Effector CD8-positive, alpha-beta T cell (primary cell): ENCODE measurements around the gene RBP2.

Experiments used
- DNase-seq: peaks from one replicate; lab custom pipeline; 2025; lab: John Stamatoyannopoulos, UW

Gene RBP2

GRCh38 chr3:139481116-139481515 is 4.8 kb upstream of the RBP2 start:
- DNase-seq, result no peak

- no peak for DNase-seq
These were observed 4.3 kb upstream of the RBP2 start for GRCh38 chr3:139480585-139480984.

- no peak for DNase-seq
These were observed 1.7 kb upstream of the RBP2 start for GRCh38 chr3:139477710-139478640.

- DNase-seq, result no peak
These were observed 3.1 kb downstream of the RBP2 start for GRCh38 chr3:139473155-139473771.

- DNase-seq, result no peak
These were observed 3.8 kb downstream of the RBP2 start for GRCh38 chr3:139472380-139473010.

GRCh38 chr3:139470199-139470598 is 6.1 kb downstream of the RBP2 start:
- no peak for DNase-seq

GRCh38 chr3:139468399-139468798 is 7.9 kb downstream of the RBP2 start:
- DNase-seq, result no peak

GRCh38 chr3:139466360-139466759 is 10.0 kb downstream of the RBP2 start:
- DNase-seq, result no peak

- DNase-seq, result no peak
These were observed 10.7 kb downstream of the RBP2 start for GRCh38 chr3:139465636-139466035.

GRCh38 chr3:139463466-139463865 is 12.8 kb downstream of the RBP2 start:
- no peak for DNase-seq

- DNase-seq, result no peak
These were observed 15.8 kb downstream of the RBP2 start for GRCh38 chr3:139460529-139460928.

- no peak for DNase-seq
These were observed 16.2 kb downstream of the RBP2 start for GRCh38 chr3:139460076-139460475.

- no peak for DNase-seq
These were observed 18.0 kb downstream of the RBP2 start for GRCh38 chr3:139458348-139458747.

GRCh38 chr3:139457066-139457465 is 19.2 kb downstream of the RBP2 start:
- no peak for DNase-seq

GRCh38 chr3:139456386-139456785 is 19.9 kb downstream of the RBP2 start:
- DNase-seq, result no peak

GRCh38 chr3:139455855-139456254 is 20.5 kb downstream of the RBP2 start:
- DNase-seq, result no peak

GRCh38 chr3:139455206-139455605 is 21.1 kb downstream of the RBP2 start:
- no peak for DNase-seq

GRCh38 chr3:139454346-139454745 is 22.0 kb downstream of the RBP2 start:
- DNase-seq, result no peak

GRCh38 chr3:139450159-139450558 is 26.2 kb downstream of the RBP2 start:
- no peak for DNase-seq

- no peak for DNase-seq
These were observed 26.8 kb downstream of the RBP2 start for GRCh38 chr3:139449566-139449965.

GRCh38 chr3:139448104-139448503 is 28.2 kb downstream of the RBP2 start:
- DNase-seq, result no peak

- no peak for DNase-seq
These were observed 28.8 kb downstream of the RBP2 start for GRCh38 chr3:139447486-139447885.

- no peak for DNase-seq
These were observed 31.9 kb downstream of the RBP2 start for GRCh38 chr3:139444446-139444845.
